Measurements from ENCODE around the gene SYNPR. TPM values are rescaled to one million over a fixed set of nuclear protein-coding genes. Genes with fewer than 3 reads are reported as not detected.

SYNPR gene
- total RNA-seq, 1 experiment from 2014 or later = 0.17 TPM

DNA sequence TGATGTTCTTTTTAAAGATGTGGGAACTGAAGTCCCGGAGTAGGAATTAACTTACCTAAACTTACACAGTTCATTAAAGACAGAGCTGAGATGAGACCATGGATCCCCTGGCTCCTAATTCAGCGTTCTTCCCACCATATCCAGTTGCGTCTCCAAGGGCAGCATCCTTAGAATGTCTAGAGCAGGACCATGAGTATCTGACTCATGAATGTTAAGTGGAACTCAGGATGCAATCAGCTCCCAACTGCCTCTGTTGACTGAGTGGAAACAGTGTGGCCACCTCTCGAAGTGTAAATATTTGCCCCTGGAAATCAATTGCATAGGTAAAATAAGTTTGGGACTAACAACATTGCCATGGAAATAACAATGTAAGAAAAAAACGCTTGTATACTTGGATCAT is 376.8 kb downstream of the SYNPR start:
- no peaks in the 10 kb centered on the region for H3K36me3 Mint-ChIP-seq (ENCODE audit: insufficient read depth in 1 of 3, low read depth in 3 of 3)

More for the DNA sequence above, 376.8 kb downstream of the SYNPR start:
- Histone ChIP-seq H4K20me1 (ENCODE audit: control insufficient read depth, insufficient read depth, insufficient read length) (no peaks in the 10 kb centered on the region), H3K4ac (ENCODE audit: low read depth, low read length) (no peak overlapping the region), H2BK15ac (ENCODE audit: low read depth, low read length) (no peak overlapping the region), H2BK5ac (ENCODE audit: insufficient read length, low read length) (no peak overlapping the region), H3K56ac (ENCODE audit: insufficient read length, low read depth, low read length) (no peak overlapping the region), H3K14ac (ENCODE audit: insufficient read depth, low read length) (no peak overlapping the region), H4K8ac (replicated peaks; ENCODE audit: insufficient read length, low read depth, low read length) (no peak overlapping the region), H2BK12ac (ENCODE audit: insufficient read length, low read depth, low read length) (no peak overlapping the region), H3K4me1 (ENCODE audit: insufficient read depth, low read length) (no peaks in the 10 kb centered on the region), H2AFZ (ENCODE audit: low read length) (no peak overlapping the region), H3K9ac (ENCODE audit: extremely low read depth, insufficient read length, low read length) (no peak overlapping the region), H3K27ac (ENCODE audit: insufficient read length, low read depth, low read length) (no peak overlapping the region), H4K91ac (ENCODE audit: insufficient read length, low read depth, low read length) (no peak overlapping the region), H3K4me2 (ENCODE audit: insufficient read depth, insufficient read length, low read length) (no peak overlapping the region), H3K79me2 (ENCODE audit: insufficient read depth, low read length) (no peaks in the 10 kb centered on the region), H2AK5ac (ENCODE audit: insufficient read length, low read length) (no peak overlapping the region), H2BK120ac (ENCODE audit: low read depth, low read length, poor library complexity, severe bottlenecking) (no peak overlapping the region), H2BK20ac (ENCODE audit: low read depth, low read length, poor library complexity, severe bottlenecking) (no peak overlapping the region), H3K18ac (ENCODE audit: insufficient read length, low read depth, low read length) (no peak overlapping the region), H3K23ac (ENCODE audit: insufficient read length, low read depth, low read length) (no peak overlapping the region), H3K79me1 (ENCODE audit: insufficient read depth, low read depth, low read length, poor library complexity, severe bottlenecking) (no peaks in the 10 kb centered on the region), H4K5ac (ENCODE audit: insufficient read length, low read depth, low read length) (no peak overlapping the region), H3K27me3 (ENCODE audit: insufficient read depth, low read length) (no peaks in the 10 kb centered on the region), H3K9me3 (ENCODE audit: control insufficient read depth, low read depth, low read length) (no peaks in the 10 kb centered on the region), H3K23me2 (ENCODE audit: insufficient read length, low read depth, low read length, poor library complexity, severe bottlenecking) (no peaks in the 10 kb centered on the region), H3T11ph (ENCODE audit: low read length) (no peak overlapping the region)
- DNase-seq = no peak
- peaks cover 0 to 1% of the 10 kb centered on the region in 2 experiments; a peak in 1 of 5 replicates for H3K9me3 Mint-ChIP-seq
- no peak overlapping the region for H3K27ac Mint-ChIP-seq
- no peak overlapping the region for H3K4me3 Mint-ChIP-seq
- H3K4me1 Mint-ChIP-seq = 0 out of 4 replicates have a peak, but pooled peaks cover 0 to 3% of the 10 kb centered on the region in 2 experiments
- TF ChIP-seq, protein P1, sequence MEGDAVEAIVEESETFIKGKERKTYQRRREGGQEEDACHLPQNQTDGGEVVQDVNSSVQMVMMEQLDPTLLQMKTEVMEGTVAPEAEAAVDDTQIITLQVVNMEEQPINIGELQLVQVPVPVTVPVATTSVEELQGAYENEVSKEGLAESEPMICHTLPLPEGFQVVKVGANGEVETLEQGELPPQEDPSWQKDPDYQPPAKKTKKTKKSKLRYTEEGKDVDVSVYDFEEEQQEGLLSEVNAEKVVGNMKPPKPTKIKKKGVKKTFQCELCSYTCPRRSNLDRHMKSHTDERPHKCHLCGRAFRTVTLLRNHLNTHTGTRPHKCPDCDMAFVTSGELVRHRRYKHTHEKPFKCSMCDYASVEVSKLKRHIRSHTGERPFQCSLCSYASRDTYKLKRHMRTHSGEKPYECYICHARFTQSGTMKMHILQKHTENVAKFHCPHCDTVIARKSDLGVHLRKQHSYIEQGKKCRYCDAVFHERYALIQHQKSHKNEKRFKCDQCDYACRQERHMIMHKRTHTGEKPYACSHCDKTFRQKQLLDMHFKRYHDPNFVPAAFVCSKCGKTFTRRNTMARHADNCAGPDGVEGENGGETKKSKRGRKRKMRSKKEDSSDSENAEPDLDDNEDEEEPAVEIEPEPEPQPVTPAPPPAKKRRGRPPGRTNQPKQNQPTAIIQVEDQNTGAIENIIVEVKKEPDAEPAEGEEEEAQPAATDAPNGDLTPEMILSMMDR (conservative IDR thresholded peaks at IDR 0.05) = no peak
- WGBS (ENCODE audit: extremely low coverage, insufficient read length, low lambda C conversion rate) = no CpG with 5 or more reads among the region's 5 CpGs
- no peaks in the 10 kb centered on the region for H3K27me3 Mint-ChIP-seq (ENCODE audit: low read depth)

All from H9 (cell line).